HepG2 (cell line): Measurements from ENCODE around the gene OR5B21. TPM values are rescaled to one million over a fixed set of nuclear protein-coding genes. Genes with fewer than 3 reads are reported as not detected.
A peak's percentile ranks its signal among the peaks of the same experiment; 100 is the strongest.

Source experiments
- CREB1 ChIP-seq, 2 experiments: fragments of 450-650 bp in 1 of 2; IDR thresholded peaks; 2 replicates each; pipeline ENCODE4 v1.6.1; 2016 to 2017; ENCODE audit warnings: control low read depth in 1 of 2, mild to moderate bottlenecking in 1 of 2, missing compliant biosample characterization in 1 of 2, missing genetic modification characterization in 1 of 2
- DMAP1 ChIP-seq: IDR thresholded peaks from 2 replicates; pipeline ENCODE4 v1.6.1; 2016
- TEAD3 ChIP-seq: optimal IDR thresholded peaks from 2 replicates; pipeline ENCODE3; 2016; ENCODE audit warnings: borderline replicate concordance
- ZBTB8A ChIP-seq: sonication (generic); formaldehyde crosslinking; IDR thresholded peaks from 2 replicates; pipeline ENCODE4 v1.4.0; 2020; ENCODE audit warnings: mild to moderate bottlenecking, low read depth, missing genetic modification reagents, borderline replicate concordance
- polyA plus RNA-seq, 8 experiments: library from polyadenylated mRNA; depleted of rRNA in 3 of 8; stranded (reverse) in 7 of 8; unstranded in 1 of 8; fragments of >200 nt; fragmentation: Illumina TruSeq in 4 of 8; extraction: Trizol in 4 of 8; gene quantifications; 2 replicates each; pipeline versions ENCODE4 v1.2.1 to v1.2.3, GENCODE V29; 2011 to 2016; ENCODE audit warnings: low read depth in 4 of 8, missing spikeins in 1 of 8, mixed read lengths in 1 of 8; ENCODE audit not compliant: insufficient read depth in 1 of 8
- total RNA-seq, 5 experiments: library from RNA; depleted of rRNA; stranded (reverse); fragments of >200 nt; fragmentation: Illumina TruSeq; extraction: Trizol; gene quantifications; 2 replicates each; pipeline ENCODE4 v1.2.3, GENCODE V29; 2016; ENCODE audit warnings: low read depth in 1 of 5
- TF ChIP-seq, protein P1 (sequence below), 2 experiments: fragments of 450-650 bp in 1 of 2; sonication (generic) in 1 of 2; formaldehyde crosslinking in 1 of 2; IDR thresholded peaks; 2 replicates each; pipeline versions ENCODE4 v1.6.1 to v1.8.0; 2016 to 2022; ENCODE audit warnings: antibody characterized with exemption in 1 of 2, mild to moderate bottlenecking in 1 of 2, missing genetic modification reagents in 1 of 2
- TF ChIP-seq, protein P2 (sequence below): IDR thresholded peaks from 2 replicates; pipeline ENCODE4 v1.6.1; 2012; ENCODE audit warnings: low read depth, low read length, improper control_type of control experiment

Gene OR5B21
- total and polyA plus RNA-seq, 2 of the 13 experiments (the other 11 are each of a cell fraction or from before 2014, with no cell fraction given) = not detected

DNA sequence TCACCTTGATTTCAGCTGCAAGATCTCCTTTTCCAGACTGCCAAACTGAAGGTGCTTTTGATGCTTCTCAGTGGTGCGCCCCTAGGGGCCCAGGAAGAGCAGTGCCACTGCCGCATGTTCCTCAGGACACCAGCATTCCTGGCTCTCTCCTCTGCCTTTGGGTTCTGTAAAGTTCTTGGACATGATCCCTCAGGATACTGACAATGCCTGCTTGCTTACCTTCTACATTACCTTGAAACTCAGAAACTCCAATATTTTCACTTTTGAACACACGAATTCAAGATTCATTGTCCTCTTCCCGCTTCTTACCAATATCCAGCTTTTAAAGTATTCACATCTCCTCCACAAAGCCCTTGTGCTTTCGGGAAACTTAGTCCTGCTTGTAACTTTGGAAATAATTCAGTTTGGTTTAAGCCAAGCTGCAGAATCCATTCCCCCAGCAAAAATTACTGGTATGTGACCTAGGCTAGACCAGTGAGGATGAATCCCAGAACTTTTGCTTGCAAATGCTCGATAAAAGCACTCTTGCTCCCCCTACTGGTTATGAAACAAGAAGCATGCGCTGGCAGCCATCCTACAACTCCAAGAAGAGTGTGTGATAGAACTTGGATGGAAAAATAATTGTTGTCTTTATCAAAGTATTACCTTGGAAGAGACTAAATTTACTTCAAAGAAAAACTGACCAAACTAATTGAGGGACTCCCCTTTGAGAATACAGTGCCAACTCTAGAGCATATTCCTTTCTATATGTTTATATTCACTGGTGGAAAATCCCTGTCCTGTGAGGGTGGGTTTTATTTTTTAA is 16.5 kb upstream of the OR5B21 start (continued):
- TF ChIP-seq, protein P1, sequence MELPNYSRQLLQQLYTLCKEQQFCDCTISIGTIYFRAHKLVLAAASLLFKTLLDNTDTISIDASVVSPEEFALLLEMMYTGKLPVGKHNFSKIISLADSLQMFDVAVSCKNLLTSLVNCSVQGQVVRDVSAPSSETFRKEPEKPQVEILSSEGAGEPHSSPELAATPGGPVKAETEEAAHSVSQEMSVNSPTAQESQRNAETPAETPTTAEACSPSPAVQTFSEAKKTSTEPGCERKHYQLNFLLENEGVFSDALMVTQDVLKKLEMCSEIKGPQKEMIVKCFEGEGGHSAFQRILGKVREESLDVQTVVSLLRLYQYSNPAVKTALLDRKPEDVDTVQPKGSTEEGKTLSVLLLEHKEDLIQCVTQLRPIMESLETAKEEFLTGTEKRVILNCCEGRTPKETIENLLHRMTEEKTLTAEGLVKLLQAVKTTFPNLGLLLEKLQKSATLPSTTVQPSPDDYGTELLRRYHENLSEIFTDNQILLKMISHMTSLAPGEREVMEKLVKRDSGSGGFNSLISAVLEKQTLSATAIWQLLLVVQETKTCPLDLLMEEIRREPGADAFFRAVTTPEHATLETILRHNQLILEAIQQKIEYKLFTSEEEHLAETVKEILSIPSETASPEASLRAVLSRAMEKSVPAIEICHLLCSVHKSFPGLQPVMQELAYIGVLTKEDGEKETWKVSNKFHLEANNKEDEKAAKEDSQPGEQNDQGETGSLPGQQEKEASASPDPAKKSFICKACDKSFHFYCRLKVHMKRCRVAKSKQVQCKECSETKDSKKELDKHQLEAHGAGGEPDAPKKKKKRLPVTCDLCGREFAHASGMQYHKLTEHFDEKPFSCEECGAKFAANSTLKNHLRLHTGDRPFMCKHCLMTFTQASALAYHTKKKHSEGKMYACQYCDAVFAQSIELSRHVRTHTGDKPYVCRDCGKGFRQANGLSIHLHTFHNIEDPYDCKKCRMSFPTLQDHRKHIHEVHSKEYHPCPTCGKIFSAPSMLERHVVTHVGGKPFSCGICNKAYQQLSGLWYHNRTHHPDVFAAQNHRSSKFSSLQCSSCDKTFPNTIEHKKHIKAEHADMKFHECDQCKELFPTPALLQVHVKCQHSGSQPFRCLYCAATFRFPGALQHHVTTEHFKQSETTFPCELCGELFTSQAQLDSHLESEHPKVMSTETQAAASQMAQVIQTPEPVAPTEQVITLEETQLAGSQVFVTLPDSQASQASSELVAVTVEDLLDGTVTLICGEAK (IDR thresholded peaks at IDR 0.05) = no peak
- TF ChIP-seq, protein P1 (CRISPR knock-in tag; IDR thresholded peaks at IDR 0.05) = 0 out of 2 replicates have a peak, but pooled peaks have one; percentile 24
- TF ChIP-seq CREB1 (IDR thresholded peaks at IDR 0.05) (no peak), CREB1 (CRISPR knock-in tag; IDR thresholded peaks at IDR 0.05) (peak; percentile 25; the same call in 1 of the 2 replicates), TEAD3 (CRISPR knock-in tag) (peak; percentile 3), ZBTB8A (no peak), DMAP1 (CRISPR knock-in tag) (0 out of 2 replicates have a peak, but pooled peaks have one; percentile 20)
- TF ChIP-seq, protein P2, sequence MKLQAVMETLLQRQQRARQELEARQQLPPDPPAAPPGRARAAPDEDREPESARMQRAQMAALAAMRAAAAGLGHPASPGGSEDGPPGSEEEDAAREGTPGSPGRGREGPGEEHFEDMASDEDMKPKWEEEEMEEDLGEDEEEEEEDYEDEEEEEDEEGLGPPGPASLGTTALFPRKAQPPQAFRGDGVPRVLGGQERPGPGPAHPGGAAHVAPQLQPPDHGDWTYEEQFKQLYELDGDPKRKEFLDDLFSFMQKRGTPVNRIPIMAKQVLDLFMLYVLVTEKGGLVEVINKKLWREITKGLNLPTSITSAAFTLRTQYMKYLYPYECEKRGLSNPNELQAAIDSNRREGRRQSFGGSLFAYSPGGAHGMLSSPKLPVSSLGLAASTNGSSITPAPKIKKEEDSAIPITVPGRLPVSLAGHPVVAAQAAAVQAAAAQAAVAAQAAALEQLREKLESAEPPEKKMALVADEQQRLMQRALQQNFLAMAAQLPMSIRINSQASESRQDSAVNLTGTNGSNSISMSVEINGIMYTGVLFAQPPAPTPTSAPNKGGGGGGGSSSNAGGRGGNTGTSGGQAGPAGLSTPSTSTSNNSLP = 0 out of 2 replicates have a peak, but pooled peaks have one; percentile 24
